Activated CD8-positive, alpha-beta T cell treated with anti-CD3 and anti-CD28 coated beads for 36 hours (primary cell): ENCODE data around the gene NAALADL2. TPM values are rescaled to one million over a fixed set of nuclear protein-coding genes. Genes with fewer than 3 reads are reported as not detected.

ENCODE experiments used
- ATAC-seq: fragments of 200-7000 bp; cut with Tn5 transposase; one replicate; pipeline ENCODE4 v1.10.0; 2021; ENCODE audit warnings: mild to moderate bottlenecking, moderate library complexity
- CTCF ChIA-PET: fragments of 350-600 bp; sonication (Branson Sonifier 250); formaldehyde crosslinking; loops from one replicate; lab custom pipeline; 2021; ENCODE audit warnings: antibody characterized with exemption; lab: Charles Lee
- POLR2A ChIA-PET: fragments of 350-600 bp; sonication (Branson Sonifier 250); formaldehyde crosslinking; loops from one replicate; lab custom pipeline; 2021; ENCODE audit warnings: antibody characterized with exemption; lab: Charles Lee
- DNase-seq: peaks from one replicate; pipeline ENCODE4 v3.0.0-alpha.2; 2020
- H3K27ac Mint-ChIP-seq: one replicate; pipeline ENCODE4 v1.8.0; 2021; ENCODE audit warnings: mild to moderate bottlenecking, mixed read lengths
- H3K27me3 Mint-ChIP-seq: one replicate; pipeline ENCODE4 v1.8.0; 2021; ENCODE audit warnings: mixed read lengths
- H3K36me3 Mint-ChIP-seq: one replicate; pipeline ENCODE4 v1.8.0; 2021; ENCODE audit warnings: low read depth, mixed read lengths
- H3K4me1 Mint-ChIP-seq: one replicate; pipeline ENCODE4 v1.8.0; 2021; ENCODE audit warnings: low read depth, mixed read lengths
- H3K4me3 Mint-ChIP-seq: one replicate; pipeline ENCODE4 v1.8.0; 2021; ENCODE audit warnings: mild to moderate bottlenecking, moderate library complexity, mixed read lengths
- H3K9me3 Mint-ChIP-seq: one replicate; pipeline ENCODE4 v1.8.0; 2021; ENCODE audit warnings: mixed read lengths
- CTCF ChIP-seq: fragments of 200-600 bp; IDR thresholded peaks from one replicate; pipeline ENCODE4 v1.8.0; 2022; ENCODE audit warnings: antibody characterized with exemption, mild to moderate bottlenecking
- intact Hi-C: fragments of 100-400 bp; cut with micrococcal nuclease; formaldehyde crosslinking; loops from one replicate; pipeline ENCODE4 v1.10.0; 2022
- total RNA-seq, 2 experiments: library from RNA; stranded (reverse); gene quantifications; one replicate each; pipeline ENCODE4 v1.2.3, GENCODE V29; 2021

The NAALADL2 gene
- total RNA-seq, 2 experiments from 2014 or later = 0.60 TPM; not detected in 1

GRCh38 chr3:175410251-175410650 lies 551.1 kb downstream of the NAALADL2 start:
- no peak for DNase-seq
- no peak for ATAC-seq
- intact Hi-C loops = no loop called here
- no peaks in the 10 kb centered on the region for H3K4me1 Mint-ChIP-seq
- no peak overlapping the region for H3K4me3 Mint-ChIP-seq
- H3K9me3 Mint-ChIP-seq = peaks cover 2% of the 10 kb centered on the region
- POLR2A ChIA-PET = no interaction called here
- CTCF ChIA-PET = no interaction called here
- H3K27me3 Mint-ChIP-seq = no peaks in the 10 kb centered on the region
- H3K36me3 Mint-ChIP-seq = no peaks in the 10 kb centered on the region
- no peak for TF ChIP-seq CTCF
- H3K27ac Mint-ChIP-seq = no peak overlapping the region

- TF ChIP-seq CTCF = no peak
- Mint-ChIP-seq H3K36me3 (no peaks in the 10 kb centered on the region), H3K27ac (no peak overlapping the region), H3K4me1 (no peaks in the 10 kb centered on the region), H3K27me3 (no peaks in the 10 kb centered on the region), H3K9me3 (peaks cover 2% of the 10 kb centered on the region), H3K4me3 (no peak overlapping the region)
- DNase-seq (no peak), ATAC-seq (no peak)
- CTCF ChIA-PET = no interaction called here
- POLR2A ChIA-PET = no interaction called here
- intact Hi-C loops = no loop called here
Observed at GRCh38 chr3:175411405-175411804, 552.3 kb downstream of the NAALADL2 start.

GRCh38 chr3:175411946-175412345 lies 552.8 kb downstream of the NAALADL2 start:
- POLR2A ChIA-PET = no interaction called here
- H3K27me3 Mint-ChIP-seq = no peaks in the 10 kb centered on the region
- no peaks in the 10 kb centered on the region for H3K4me1 Mint-ChIP-seq
- H3K27ac Mint-ChIP-seq = no peak overlapping the region
- H3K4me3 Mint-ChIP-seq = no peak overlapping the region
- CTCF ChIA-PET = no interaction called here
- H3K9me3 Mint-ChIP-seq = peaks cover 2% of the 10 kb centered on the region
- no peak for ATAC-seq
- TF ChIP-seq CTCF = no peak
- DNase-seq = no peak
- intact Hi-C loops = no loop called here
- no peaks in the 10 kb centered on the region for H3K36me3 Mint-ChIP-seq

GRCh38 chr3:175413926-175414325 lies 554.8 kb downstream of the NAALADL2 start:
- TF ChIP-seq CTCF = no peak
- intact Hi-C loops = no loop called here
- CTCF ChIA-PET = no interaction called here
- POLR2A ChIA-PET = no interaction called here
- H3K27ac Mint-ChIP-seq = no peak overlapping the region
- DNase-seq = no peak
- no peak overlapping the region for H3K4me3 Mint-ChIP-seq
- no peaks in the 10 kb centered on the region for H3K4me1 Mint-ChIP-seq
- no peak for ATAC-seq
- no peaks in the 10 kb centered on the region for H3K27me3 Mint-ChIP-seq
- H3K36me3 Mint-ChIP-seq = no peaks in the 10 kb centered on the region
- H3K9me3 Mint-ChIP-seq = peaks cover 2% of the 10 kb centered on the region

- Mint-ChIP-seq H3K4me1 (no peaks in the 10 kb centered on the region), H3K27me3 (no peaks in the 10 kb centered on the region), H3K27ac (no peak overlapping the region), H3K4me3 (no peak overlapping the region), H3K36me3 (no peaks in the 10 kb centered on the region), H3K9me3 (peaks cover 2% of the 10 kb centered on the region)
- intact Hi-C loops = no loop called here
- no peak for DNase-seq
- ChIA-PET CTCF (no interaction called here), POLR2A (no interaction called here)
- no peak for TF ChIP-seq CTCF
- no peak for ATAC-seq
Observed at GRCh38 chr3:175416600-175416999, 557.5 kb downstream of the NAALADL2 start.
